Activated naive CD4-positive, alpha-beta T cell treated with anti-CD3 and anti-CD28 coated beads, Interleukin-2, amount 10 ng/mL, durations not matched to agents 5 hours and 36 hours (primary cell): ENCODE measurements around the gene ATF1. TPM values are rescaled to one million over a fixed set of nuclear protein-coding genes. Genes with fewer than 3 reads are reported as not detected.

Experiments
- total RNA-seq, 2 experiments: library from RNA; stranded (reverse); gene quantifications; one replicate each; pipeline ENCODE4 v1.2.3, GENCODE V29; 2021

ATF1 gene
- total RNA-seq, result 10 to 100 TPM; 47.7 to 49.1 TPM

DNA sequence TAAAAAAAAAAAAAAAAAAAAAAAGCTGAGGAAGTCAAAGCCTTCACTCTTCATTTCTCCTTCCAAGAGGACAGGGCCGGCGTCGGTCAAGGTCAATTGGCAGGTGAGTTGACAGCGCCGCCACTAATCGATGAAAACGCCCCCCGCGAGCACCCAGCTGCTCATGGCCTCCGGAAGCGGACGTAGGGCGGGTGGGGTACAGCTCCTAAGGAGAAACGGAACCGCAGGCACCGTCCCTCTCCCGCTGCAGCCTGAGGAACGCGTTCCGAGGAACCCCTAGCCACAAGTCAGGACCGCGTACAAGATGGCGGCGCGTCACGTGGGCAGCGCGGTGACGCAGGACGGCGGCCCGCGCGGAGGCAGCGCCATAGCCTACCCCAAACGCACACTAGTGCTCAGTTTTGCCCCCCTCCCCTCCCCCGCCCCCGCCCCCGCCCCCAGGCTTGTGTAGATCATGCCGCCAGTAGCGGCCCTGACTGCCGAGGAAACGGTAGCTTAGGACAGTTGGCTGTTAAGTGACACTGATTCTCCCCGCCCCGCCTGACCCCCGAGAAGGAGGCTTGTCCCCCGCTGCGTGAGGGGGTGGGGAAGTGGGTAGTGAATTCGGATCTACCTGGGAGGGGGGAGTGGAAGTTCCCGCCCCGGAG is at the start of gene ATF1:
Gene ATF1, plus strand, starts transcription at position 463 of the 647 bp plus-strand sequence. CDS start 16,045 bp downstream, outside the sequence.

DNA sequence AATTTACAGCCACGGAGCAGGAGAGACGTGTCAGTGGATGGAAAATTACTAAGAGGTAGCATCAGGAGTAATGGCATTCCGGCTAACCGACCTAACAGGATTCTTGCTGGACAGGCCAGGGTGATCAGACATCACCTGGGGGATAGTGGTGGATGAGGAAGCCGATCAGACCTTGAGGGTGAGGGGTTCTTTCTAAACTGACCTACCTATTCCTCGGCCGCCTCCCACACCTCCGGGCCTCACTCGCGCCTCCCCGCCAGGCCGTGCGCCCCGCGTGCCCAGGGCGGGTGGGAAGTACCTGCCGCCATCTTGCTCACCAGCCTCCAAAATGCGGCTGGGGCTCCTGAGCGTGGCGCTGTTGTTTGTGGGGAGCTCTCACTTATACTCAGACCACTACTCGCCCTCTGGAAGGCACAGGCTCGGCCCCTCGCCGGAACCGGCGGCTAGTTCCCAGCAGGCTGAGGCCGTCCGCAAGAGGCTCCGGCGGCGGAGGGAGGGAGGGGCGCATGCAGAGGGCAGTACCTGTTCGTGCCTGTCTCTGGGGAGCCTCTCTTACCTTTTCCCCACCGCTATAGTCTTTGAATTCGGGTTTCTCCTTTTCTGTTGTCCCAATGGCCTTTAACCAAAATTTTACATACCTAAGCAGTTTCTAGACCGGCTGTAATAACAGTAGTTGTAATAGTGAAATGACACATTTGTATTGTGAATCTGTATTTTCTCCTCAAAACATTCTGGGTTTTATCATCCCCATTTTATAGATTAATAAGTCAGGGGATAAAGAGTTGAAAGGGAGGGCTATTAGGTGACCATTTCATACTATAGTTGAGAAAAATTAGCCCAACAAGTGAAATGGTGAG is 79.0 kb downstream of the ATF1 start, which contains the start of gene TMPRSS12:
Gene TMPRSS12, plus strand, starts transcription at position 290 of the 857 bp plus-strand sequence. Its CDS starts 39 bp downstream, at position 329.

Other genes starting within 250 kb of the ATF1 start
- not detected for gene TMPRSS12, start 78.8 kb downstream of the ATF1 start, total RNA-seq
- not detected for gene HIGD1C, start 188.4 kb downstream of the ATF1 start, total RNA-seq